ENCODE measurements around the gene ICAM4. TPM values are rescaled to one million over a fixed set of nuclear protein-coding genes. Genes with fewer than 3 reads are reported as not detected.

ICAM4 gene
- total and polyA plus RNA-seq, 2 of the 13 experiments (the other 11 are each of a cell fraction or from before 2014, with no cell fraction given) = 2.9 to 4.0 TPM

GRCh38 chr19:10274589-10274988, 12.2 kb upstream of the ICAM4 start:
- ATAC-seq = no peak
- BruUV-seq (replicated peaks) = no TSS peak
- Histone ChIP-seq H3K27ac (ENCODE audit: extremely low read length, insufficient read depth, low read length) (no peak overlapping the region), H4K20me1 (ENCODE audit: insufficient read depth, low read length) (peaks cover 3% of the 10 kb centered on the region; the same call in 1 of the 2 replicates), H3K27me3 (ENCODE audit: control insufficient read depth in 1 of 2, insufficient read depth in 2 of 2, low read length in 2 of 2) (no peaks in the 10 kb centered on the region), H3K4me2 (ENCODE audit: low read depth, low read length) (no peak overlapping the region), H3K4me1 (ENCODE audit: insufficient read depth, low read length) (peaks cover 42% of the 10 kb centered on the region), H2AFZ (ENCODE audit: low read length) (no peak overlapping the region), H3K4me3 (replicated peaks in 1 of 3; ENCODE audit: insufficient read depth in 1 of 3, low read depth in 2 of 3, low read length in 3 of 3) (no peak overlapping the region), H3K9me3 (ENCODE audit: low read length) (no peaks in the 10 kb centered on the region), H3K9ac (ENCODE audit: insufficient read depth, low read depth, low read length) (no peak overlapping the region), H3K36me3 (replicated peaks in 1 of 2; ENCODE audit: control insufficient read depth in 1 of 2, insufficient read depth in 2 of 2, low read length in 2 of 2) (peaks cover 8 to 31% of the 10 kb centered on the region in 2 experiments; a peak in 4 of 5 replicates), H3K79me2 (ENCODE audit: insufficient read depth, low read length) (peaks cover 28% of the 10 kb centered on the region)
- intact Hi-C loops (cut with micrococcal nuclease; ENCODE audit: unreplicated experiment) (no loop called here), in situ Hi-C loops (cut with HindIII; ENCODE audit: extremely low pct_ligation_motif_present, low pct_unique_long_range_greater_than_20kb) (loop anchor here (5.0 kb wide), 1 partner anchor 118 kb away; no protein-coding TSS in a partner anchor)
- no peak for DNase-seq (ENCODE audit: low spot score)
- TF ChIP-seq PTBP1 (IDR thresholded peaks at IDR 0.05; ENCODE audit: low read depth, low read length, poor library complexity, severe bottlenecking) (no peak), SRY (CRISPR knock-in tag; IDR thresholded peaks at IDR 0.05) (no peak), ZNF292 (CRISPR knock-in tag; IDR thresholded peaks at IDR 0.05; ENCODE audit: borderline replicate concordance, low read depth) (no peak), FIP1L1 (IDR thresholded peaks at IDR 0.05; ENCODE audit: borderline replicate concordance, insufficient read depth, low read depth, low read length) (no peak), CHD2 (IDR thresholded peaks at IDR 0.05; ENCODE audit: low read depth, low read length) (no peak), MXD4 (CRISPR knock-in tag; IDR thresholded peaks at IDR 0.05) (no peak), LRRFIP1 (CRISPR knock-in tag; conservative IDR thresholded peaks at IDR 0.05) (no peak), WIZ (CRISPR knock-in tag; IDR thresholded peaks at IDR 0.05) (no peak), RFXAP (CRISPR knock-in tag; IDR thresholded peaks at IDR 0.05; ENCODE audit: borderline replicate concordance) (no peak), TRIM24 (CRISPR knock-in tag; IDR thresholded peaks at IDR 0.05) (no peak), ZFP62 (CRISPR knock-in tag; IDR thresholded peaks at IDR 0.05) (no peak), SIX4 (CRISPR knock-in tag; IDR thresholded peaks at IDR 0.05) (no peak), ELF1 (CRISPR knock-in tag; IDR thresholded peaks at IDR 0.05) (no peak), HOXA7 (CRISPR knock-in tag; IDR thresholded peaks at IDR 0.05) (no peak), ZNF556 (CRISPR knock-in tag; IDR thresholded peaks at IDR 0.05; ENCODE audit: borderline replicate concordance) (no peak)
- TF ChIP-seq, protein P1, sequence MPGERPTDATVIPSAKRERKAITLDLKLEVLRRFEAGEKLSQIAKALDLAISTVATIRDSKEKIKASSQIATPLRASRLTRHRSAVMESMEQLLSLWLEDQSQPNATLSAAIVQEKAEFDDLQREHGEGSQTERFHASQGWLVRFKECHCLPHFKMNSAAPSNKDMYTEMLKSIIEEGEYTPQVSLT (CRISPR knock-in tag; IDR thresholded peaks at IDR 0.05; ENCODE audit: borderline replicate concordance, low read depth) = no peak
- TF ChIP-seq, protein P2, sequence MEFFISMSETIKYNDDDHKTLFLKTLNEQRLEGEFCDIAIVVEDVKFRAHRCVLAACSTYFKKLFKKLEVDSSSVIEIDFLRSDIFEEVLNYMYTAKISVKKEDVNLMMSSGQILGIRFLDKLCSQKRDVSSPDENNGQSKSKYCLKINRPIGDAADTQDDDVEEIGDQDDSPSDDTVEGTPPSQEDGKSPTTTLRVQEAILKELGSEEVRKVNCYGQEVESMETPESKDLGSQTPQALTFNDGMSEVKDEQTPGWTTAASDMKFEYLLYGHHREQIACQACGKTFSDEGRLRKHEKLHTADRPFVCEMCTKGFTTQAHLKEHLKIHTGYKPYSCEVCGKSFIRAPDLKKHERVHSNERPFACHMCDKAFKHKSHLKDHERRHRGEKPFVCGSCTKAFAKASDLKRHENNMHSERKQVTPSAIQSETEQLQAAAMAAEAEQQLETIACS (CRISPR knock-in tag; IDR thresholded peaks at IDR 0.05) = no peak
- TF ChIP-seq, protein P3, sequence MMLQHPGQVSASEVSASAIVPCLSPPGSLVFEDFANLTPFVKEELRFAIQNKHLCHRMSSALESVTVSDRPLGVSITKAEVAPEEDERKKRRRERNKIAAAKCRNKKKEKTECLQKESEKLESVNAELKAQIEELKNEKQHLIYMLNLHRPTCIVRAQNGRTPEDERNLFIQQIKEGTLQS (CRISPR knock-in tag; IDR thresholded peaks at IDR 0.05) = no peak
- no peak for FAIRE-seq
- CTCF ChIA-PET (ENCODE audit: low intra/inter-chr PET ratio, low total read pairs) = no interaction called here
- 94% methylated on average over 10 of the region's 10 CpGs for WGBS (ENCODE audit: low lambda C conversion rate)
- POLR2A ChIA-PET = interaction anchor here (6.5 kb wide), 1 partner anchor 14 kb away, joined by 149 read pairs; the partner anchor contains the start of genes ICAM4 and ICAM5
